Measurements from ENCODE around the gene ANKRD63.

DNA sequence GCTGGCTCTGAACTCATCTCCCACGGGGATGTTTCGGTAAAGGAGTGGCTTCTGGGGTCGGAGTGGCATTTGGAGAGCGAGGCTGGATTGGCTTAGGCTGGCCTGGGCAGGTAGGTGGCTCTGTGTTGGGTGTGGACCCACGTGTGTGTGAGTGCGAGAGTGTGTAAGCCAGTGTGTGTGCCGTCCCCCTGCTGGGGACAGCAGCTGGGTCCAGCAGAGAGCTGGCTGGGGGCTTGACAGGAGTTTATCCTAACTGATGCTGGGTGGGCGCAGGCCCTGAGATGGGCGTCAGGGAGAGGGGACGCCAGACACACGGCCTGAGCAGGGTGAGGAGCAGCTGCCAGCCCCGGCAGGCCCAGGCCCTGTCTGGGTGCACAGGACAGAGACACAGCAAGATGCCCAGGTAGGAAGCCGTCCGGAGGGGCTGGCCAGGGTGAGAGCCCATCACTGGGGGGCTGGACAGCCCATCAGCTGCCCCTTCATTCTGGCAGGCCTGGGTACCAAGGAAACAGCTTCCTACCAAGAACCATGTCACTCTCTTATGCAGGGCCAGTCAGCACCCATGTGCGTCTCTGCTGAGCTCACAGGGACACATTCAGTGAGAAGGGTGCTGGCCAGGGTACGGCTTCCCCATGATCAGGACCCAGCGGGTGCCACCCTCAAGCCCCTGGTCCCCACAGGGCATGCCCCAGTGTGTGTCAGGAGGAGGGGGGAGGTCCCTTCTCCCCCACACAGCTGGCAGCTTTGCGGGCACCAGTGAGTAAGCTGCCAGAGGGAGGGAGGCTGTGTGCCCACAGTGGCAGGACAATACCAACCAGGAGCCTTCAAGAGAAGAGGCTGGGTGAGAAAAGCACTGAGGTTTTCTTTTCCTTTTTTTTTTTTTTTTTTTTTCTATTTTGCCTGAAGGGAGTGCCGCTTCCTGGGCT, 42.9 kb downstream of the ANKRD63 start:
- no peak for TF ChIP-seq EZH2 (IDR thresholded peaks at IDR 0.05; ENCODE audit: borderline replicate concordance)
- TF ChIP-seq, protein P1, sequence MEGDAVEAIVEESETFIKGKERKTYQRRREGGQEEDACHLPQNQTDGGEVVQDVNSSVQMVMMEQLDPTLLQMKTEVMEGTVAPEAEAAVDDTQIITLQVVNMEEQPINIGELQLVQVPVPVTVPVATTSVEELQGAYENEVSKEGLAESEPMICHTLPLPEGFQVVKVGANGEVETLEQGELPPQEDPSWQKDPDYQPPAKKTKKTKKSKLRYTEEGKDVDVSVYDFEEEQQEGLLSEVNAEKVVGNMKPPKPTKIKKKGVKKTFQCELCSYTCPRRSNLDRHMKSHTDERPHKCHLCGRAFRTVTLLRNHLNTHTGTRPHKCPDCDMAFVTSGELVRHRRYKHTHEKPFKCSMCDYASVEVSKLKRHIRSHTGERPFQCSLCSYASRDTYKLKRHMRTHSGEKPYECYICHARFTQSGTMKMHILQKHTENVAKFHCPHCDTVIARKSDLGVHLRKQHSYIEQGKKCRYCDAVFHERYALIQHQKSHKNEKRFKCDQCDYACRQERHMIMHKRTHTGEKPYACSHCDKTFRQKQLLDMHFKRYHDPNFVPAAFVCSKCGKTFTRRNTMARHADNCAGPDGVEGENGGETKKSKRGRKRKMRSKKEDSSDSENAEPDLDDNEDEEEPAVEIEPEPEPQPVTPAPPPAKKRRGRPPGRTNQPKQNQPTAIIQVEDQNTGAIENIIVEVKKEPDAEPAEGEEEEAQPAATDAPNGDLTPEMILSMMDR (IDR thresholded peaks at IDR 0.05; ENCODE audit: poor library complexity), result no peak
- no peak for TF ChIP-seq EZH2phosphoT487 (IDR thresholded peaks at IDR 0.05; ENCODE audit: low read depth, severe bottlenecking, unreplicated experiment)

Data from hepatocyte (in vitro differentiated cells).